GM18907 (cell line): ENCODE results near the gene ULBP1.
"Not testable (repeated sequence)": the region's sequence is repeated elsewhere in the genome, so short reads cannot be mapped to it uniquely, and the experiment has no call there.

Experiments
- ATAC-seq: cut with Tn5 transposase; IDR thresholded peaks from one replicate; pipeline ENCODE4 v1.9.1; 2021; ENCODE audit warnings: mild to moderate bottlenecking, moderate library complexity; ENCODE audit not compliant: unreplicated experiment

ULBP1 gene

GRCh38 chr6:150003599-150003998 is 39.9 kb downstream of the ULBP1 start:
- ATAC-seq, result not testable (repeated sequence)

GRCh38 chr6:150004101-150004782 is 40.5 kb downstream of the ULBP1 start:
- ATAC-seq, result peak; percentile 43

GRCh38 chr6:150004783-150005717 is 41.3 kb downstream of the ULBP1 start:
- peak; percentile 60 for ATAC-seq

GRCh38 chr6:150005761-150006651 is 42.3 kb downstream of the ULBP1 start:
- no peak for ATAC-seq

GRCh38 chr6:150006961-150007464 is 43.3 kb downstream of the ULBP1 start:
- no peak for ATAC-seq

GRCh38 chr6:150008588-150008987 is 44.8 kb downstream of the ULBP1 start:
- ATAC-seq, result no peak

- ATAC-seq, result not testable (repeated sequence)
These were observed 49.4 kb downstream of the ULBP1 start for GRCh38 chr6:150012846-150013784.

- not testable (repeated sequence) for ATAC-seq
These were observed 50.3 kb downstream of the ULBP1 start for GRCh38 chr6:150013785-150014622.

- ATAC-seq, result not testable (repeated sequence)
These were observed 51.0 kb downstream of the ULBP1 start for GRCh38 chr6:150014623-150015280.

- not testable (repeated sequence) for ATAC-seq
These were observed 51.7 kb downstream of the ULBP1 start for GRCh38 chr6:150015281-150016001.

GRCh38 chr6:150016324-150017185 is 52.8 kb downstream of the ULBP1 start:
- peak; percentile 59 for ATAC-seq

- ATAC-seq, result not testable (repeated sequence)
These were observed 53.4 kb downstream of the ULBP1 start for GRCh38 chr6:150017186-150017521.

- no peak for ATAC-seq
These were observed 55.3 kb downstream of the ULBP1 start for GRCh38 chr6:150018846-150019580.

- not testable (repeated sequence) for ATAC-seq
These were observed 58.1 kb downstream of the ULBP1 start for GRCh38 chr6:150021870-150022269.
